ENCODE data around the gene SERPINE1. TPM values are rescaled to one million over a fixed set of nuclear protein-coding genes. Genes with fewer than 3 reads are reported as not detected.

Gene SERPINE1
- total and polyA plus RNA-seq, 2 experiments from 2014 or later, result 0.97 to 1.2 TPM

- Histone ChIP-seq H3K9me2 (ENCODE audit: insufficient read depth) (no peaks in the 10 kb centered on the region), H3K4me2 (peak overlapping the region; percentile 98), H2AFZ (no peak overlapping the region), H3K4me3 (peak overlapping the region; percentile 76), H3K27ac (ENCODE audit: low read depth) (no peak overlapping the region), H3F3A (replicated peaks; ENCODE audit: low read depth) (peaks cover 20% of the 10 kb centered on the region), H3K27me3 (ENCODE audit: insufficient read depth) (peaks cover 95% of the 10 kb centered on the region), H3K4me1 (ENCODE audit: insufficient read depth) (peaks cover 58% of the 10 kb centered on the region), H4K20me1 (replicated peaks; ENCODE audit: insufficient read depth) (peaks cover 3% of the 10 kb centered on the region; the same call in 1 of the 2 replicates), H3K79me2 (replicated peaks; ENCODE audit: insufficient read depth) (no peaks in the 10 kb centered on the region), H3K36me3 (ENCODE audit: insufficient read depth) (no peaks in the 10 kb centered on the region)
- no peaks in the 10 kb centered on the region; the same call in 2 of the 3 replicates for H3K36me3 Mint-ChIP-seq (ENCODE audit: low read depth)
- TF ChIP-seq EZH2 (IDR thresholded peaks at IDR 0.05; ENCODE audit: low read depth, unreplicated experiment) (peak; percentile 77), ZNF331 (CRISPR knock-in tag; IDR thresholded peaks at IDR 0.05; ENCODE audit: low read depth) (no peak), REST (IDR thresholded peaks at IDR 0.05; ENCODE audit: unreplicated experiment) (no peak), ZNF114 (CRISPR knock-in tag; IDR thresholded peaks at IDR 0.05) (no peak), EZH2phosphoT487 (IDR thresholded peaks at IDR 0.05; ENCODE audit: unreplicated experiment) (no peak), CTCF (conservative IDR thresholded peaks at IDR 0.05; ENCODE audit: low read depth in 2 of 2) (no peak)
- no peak for ATAC-seq
- H3K27ac Mint-ChIP-seq, result no peak overlapping the region
- peak overlapping the region; percentile 60 for H3K4me3 Mint-ChIP-seq
- no peak for DNase-seq (ENCODE audit: low spot score)
- peaks cover 61% of the 10 kb centered on the region for H3K4me1 Mint-ChIP-seq
- H3K9me3 Mint-ChIP-seq, result peaks cover 4% of the 10 kb centered on the region; the same call in 2 of the 3 replicates
- peaks cover 96% of the 10 kb centered on the region for H3K27me3 Mint-ChIP-seq (ENCODE audit: insufficient read depth, low read depth, poor library complexity)
Measured at GRCh38 chr7:101170617-101171441, 43.9 kb downstream of the SERPINE1 start.

- Histone ChIP-seq H3K4me1 (ENCODE audit: insufficient read depth) (peaks cover 55% of the 10 kb centered on the region), H2AFZ (0 out of 2 replicates have a peak overlapping the region, but pooled peaks have one; percentile 23), H3K4me2 (peak overlapping the region; percentile 98), H3K9me2 (ENCODE audit: insufficient read depth) (no peaks in the 10 kb centered on the region), H3K4me3 (peak overlapping the region; percentile 64), H3K36me3 (ENCODE audit: insufficient read depth) (no peaks in the 10 kb centered on the region), H3K27ac (ENCODE audit: low read depth) (no peak overlapping the region), H3K27me3 (ENCODE audit: insufficient read depth) (peaks cover 97% of the 10 kb centered on the region), H4K20me1 (replicated peaks; ENCODE audit: insufficient read depth) (peaks cover 3% of the 10 kb centered on the region; the same call in 1 of the 2 replicates), H3K79me2 (replicated peaks; ENCODE audit: insufficient read depth) (no peaks in the 10 kb centered on the region), H3F3A (replicated peaks; ENCODE audit: low read depth) (peaks cover 20% of the 10 kb centered on the region)
- DNase-seq (ENCODE audit: low spot score) (no peak), ATAC-seq (no peak)
- Mint-ChIP-seq H3K36me3 (ENCODE audit: low read depth) (no peaks in the 10 kb centered on the region; the same call in 2 of the 3 replicates), H3K9me3 (peaks cover 4% of the 10 kb centered on the region; the same call in 2 of the 3 replicates), H3K4me1 (peaks cover 58% of the 10 kb centered on the region), H3K4me3 (peak overlapping the region; percentile 60), H3K27me3 (ENCODE audit: insufficient read depth, low read depth, poor library complexity) (peaks cover 98% of the 10 kb centered on the region), H3K27ac (no peak overlapping the region)
- TF ChIP-seq NANOG (IDR thresholded peaks at IDR 0.05; ENCODE audit: borderline replicate concordance) (no peak), EZH2 (IDR thresholded peaks at IDR 0.05; ENCODE audit: low read depth, unreplicated experiment) (peak; percentile 63), CTCF (conservative IDR thresholded peaks at IDR 0.05; ENCODE audit: low read depth in 2 of 2) (peak in 1 of 2 experiments; percentile 25; a peak in 1 of 4 replicates)
Measured at GRCh38 chr7:101171442-101171837, 44.5 kb downstream of the SERPINE1 start.

Measured in GM23338 (cell line).